Caco-2 (cell line): ENCODE measurements around the gene NINJ1. TPM values are rescaled to one million over a fixed set of nuclear protein-coding genes. Genes with fewer than 3 reads are reported as not detected.
"Not testable (repeated sequence)": the region's sequence is repeated elsewhere in the genome, so short reads cannot be mapped to it uniquely, and the experiment has no call there.

ENCODE experiments used
- BruUV-seq: library from RNA; stranded (reverse); fragments of 400-500 nt; replicated peaks from 2 replicates; lab custom pipeline; 2021; lab: Mats Ljungman, UMichigan
- CTCF ChIA-PET: fragments of 300-600 bp; sonication (Branson Sonifier 250); formaldehyde crosslinking; loops from one replicate; lab custom pipeline; 2022; ENCODE audit warnings: antibody characterized with exemption; lab: Charles Lee
- POLR2A ChIA-PET: fragments of 300-600 bp; sonication (Branson Sonifier 250); formaldehyde crosslinking; loops from one replicate; lab custom pipeline; 2022; ENCODE audit warnings: antibody characterized with exemption; lab: Charles Lee
- DNase-seq, 2 experiments: peaks; one replicate each; pipeline versions ENCODE4 v3.0.0 to v3.0.0-alpha.2; 2020 to 2022
- H3K27me3 ChIP-seq: replicated peaks from 2 replicates; pipeline ENCODE4 v1.6.0; 2011; ENCODE audit warnings: low read length; ENCODE audit not compliant: control insufficient read depth, insufficient read depth
- H3K36me3 ChIP-seq: 2 replicates; pipeline ENCODE4 v1.5.1; 2011; ENCODE audit warnings: low read length; ENCODE audit not compliant: control insufficient read depth, insufficient read depth
- H3K4me1 ChIP-seq: fragments of 250-450 bp; sonication (Bioruptor Pico); 2 replicates; pipeline ENCODE4 v1.5.1; 2020; ENCODE audit warnings: mild to moderate bottlenecking
- H3K4me3 ChIP-seq: 2 replicates; pipeline ENCODE4 v1.5.1; 2011; ENCODE audit warnings: low read depth, mild to moderate bottlenecking, control low read depth, low read length
- H3K9me3 ChIP-seq: fragments of 250-450 bp; sonication (Bioruptor Pico); 2 replicates; pipeline ENCODE4 v1.5.1; 2020; ENCODE audit warnings: mild to moderate bottlenecking, moderate library complexity
- H3K27ac Mint-ChIP-seq: one replicate; pipeline ENCODE4 v1.8.0; 2022; ENCODE audit warnings: mixed read lengths; ENCODE audit not compliant: unreplicated experiment
- H3K27me3 Mint-ChIP-seq: one replicate; pipeline ENCODE4 v1.8.0; 2022; ENCODE audit warnings: mixed read lengths; ENCODE audit not compliant: insufficient read depth, unreplicated experiment
- H3K36me3 Mint-ChIP-seq: one replicate; pipeline ENCODE4 v1.8.0; 2022; ENCODE audit warnings: mild to moderate bottlenecking, mixed read lengths; ENCODE audit not compliant: insufficient read depth, unreplicated experiment
- H3K4me1 Mint-ChIP-seq: one replicate; pipeline ENCODE4 v1.8.0; 2022; ENCODE audit warnings: low read depth, mixed read lengths; ENCODE audit not compliant: unreplicated experiment
- H3K4me3 Mint-ChIP-seq: one replicate; pipeline ENCODE4 v1.8.0; 2022; ENCODE audit warnings: mild to moderate bottlenecking, moderate library complexity, mixed read lengths; ENCODE audit not compliant: unreplicated experiment
- H3K9me3 Mint-ChIP-seq: one replicate; pipeline ENCODE4 v1.8.0; 2022; ENCODE audit warnings: mixed read lengths; ENCODE audit not compliant: unreplicated experiment
- intact Hi-C: fragments of 100-400 bp; cut with micrococcal nuclease; formaldehyde crosslinking; loops from one replicate; pipeline ENCODE4 v1.10.0; 2022; ENCODE audit not compliant: unreplicated experiment
- total RNA-seq: library from RNA; stranded (reverse); gene quantifications from 2 replicates; pipeline ENCODE4 v1.2.3, GENCODE V29; 2022
- TF ChIP-seq, protein P1 (sequence below), 2 experiments: fragments of 200-600 bp in 1 of 2; IDR thresholded peaks; 1 replicate in 1 of 2; 2 replicates in 1 of 2; pipeline versions ENCODE4 v1.5.1 to v1.8.0; 2011 to 2022; ENCODE audit warnings: antibody characterized with exemption in 1 of 2, control low read depth in 1 of 2, inconsistent platforms in 1 of 2, low read depth in 1 of 2, low read length in 1 of 2, mild to moderate bottlenecking in 1 of 2, moderate library complexity in 1 of 2; ENCODE audit not compliant: insufficient read depth in 1 of 2, severe bottlenecking in 1 of 2, unreplicated experiment in 1 of 2

NINJ1 gene
- total RNA-seq, 1 experiment from 2014 or later, result 35.6 TPM

DNA sequence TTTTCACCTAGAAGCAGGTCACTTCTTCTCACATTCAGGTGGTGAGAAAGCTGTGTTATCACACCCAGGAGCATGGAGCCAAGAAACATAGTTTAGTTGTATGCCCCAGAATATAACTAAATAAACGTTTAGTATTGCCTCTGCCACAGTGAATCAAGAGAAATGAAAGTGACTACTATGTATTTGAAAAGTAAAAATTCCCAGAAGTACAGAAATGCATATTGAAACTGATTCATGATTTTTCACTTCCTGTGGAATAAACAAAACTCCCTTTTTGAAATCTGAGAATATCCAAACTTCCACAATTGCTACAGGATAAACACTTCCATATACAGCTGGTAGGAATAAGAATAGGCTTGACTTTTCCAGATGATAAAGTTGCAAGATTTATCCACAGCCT lies 15.3 kb upstream of the NINJ1 start:
- Mint-ChIP-seq H3K27ac (no peak overlapping the region), H3K36me3 (no peaks in the 10 kb centered on the region), H3K9me3 (no peaks in the 10 kb centered on the region), H3K27me3 (no peaks in the 10 kb centered on the region), H3K4me3 (no peak overlapping the region), H3K4me1 (no peaks in the 10 kb centered on the region)
- Histone ChIP-seq H3K27me3 (no peaks in the 10 kb centered on the region), H3K9me3 (no peaks in the 10 kb centered on the region), H3K36me3 (no peaks in the 10 kb centered on the region), H3K4me3 (no peak overlapping the region), H3K4me1 (no peaks in the 10 kb centered on the region)
- ChIA-PET CTCF (interaction anchor here (0.6 kb wide), 1 partner anchor 801 kb away, joined by 5 read pairs; no protein-coding TSS in a partner anchor), POLR2A (no interaction called here)
- DNase-seq, result no peak
- BruUV-seq, result no TSS peak
- TF ChIP-seq, protein P1, sequence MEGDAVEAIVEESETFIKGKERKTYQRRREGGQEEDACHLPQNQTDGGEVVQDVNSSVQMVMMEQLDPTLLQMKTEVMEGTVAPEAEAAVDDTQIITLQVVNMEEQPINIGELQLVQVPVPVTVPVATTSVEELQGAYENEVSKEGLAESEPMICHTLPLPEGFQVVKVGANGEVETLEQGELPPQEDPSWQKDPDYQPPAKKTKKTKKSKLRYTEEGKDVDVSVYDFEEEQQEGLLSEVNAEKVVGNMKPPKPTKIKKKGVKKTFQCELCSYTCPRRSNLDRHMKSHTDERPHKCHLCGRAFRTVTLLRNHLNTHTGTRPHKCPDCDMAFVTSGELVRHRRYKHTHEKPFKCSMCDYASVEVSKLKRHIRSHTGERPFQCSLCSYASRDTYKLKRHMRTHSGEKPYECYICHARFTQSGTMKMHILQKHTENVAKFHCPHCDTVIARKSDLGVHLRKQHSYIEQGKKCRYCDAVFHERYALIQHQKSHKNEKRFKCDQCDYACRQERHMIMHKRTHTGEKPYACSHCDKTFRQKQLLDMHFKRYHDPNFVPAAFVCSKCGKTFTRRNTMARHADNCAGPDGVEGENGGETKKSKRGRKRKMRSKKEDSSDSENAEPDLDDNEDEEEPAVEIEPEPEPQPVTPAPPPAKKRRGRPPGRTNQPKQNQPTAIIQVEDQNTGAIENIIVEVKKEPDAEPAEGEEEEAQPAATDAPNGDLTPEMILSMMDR (IDR thresholded peaks at IDR 0.05; ENCODE audit: insufficient read depth in 1 of 2, low read depth in 1 of 2, low read length in 1 of 2, severe bottlenecking in 1 of 2, unreplicated experiment in 1 of 2), result no peak
- intact Hi-C loops, result no loop called here

DNA sequence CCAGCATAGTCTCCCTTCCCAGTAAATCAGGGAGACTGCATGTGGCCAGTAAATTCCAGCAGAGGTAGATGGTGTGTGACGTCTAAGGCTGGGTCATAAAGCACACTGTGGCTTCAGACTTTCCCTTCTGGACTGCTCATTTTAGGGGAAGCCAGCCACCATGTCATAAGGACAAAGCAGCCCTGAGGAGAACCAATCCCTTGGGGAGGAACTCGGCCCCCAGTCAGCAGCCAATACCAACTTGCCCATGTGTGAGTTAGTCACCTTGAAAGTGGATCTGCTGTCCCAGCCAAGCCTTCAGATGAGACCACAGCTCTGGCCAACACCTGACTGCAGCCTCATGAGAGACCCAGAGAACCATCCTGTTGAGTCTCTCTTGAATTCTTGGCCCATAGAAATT lies 14.7 kb upstream of the NINJ1 start:
- H3K36me3 ChIP-seq, result no peaks in the 10 kb centered on the region
- Mint-ChIP-seq H3K4me3 (no peak overlapping the region), H3K27me3 (no peaks in the 10 kb centered on the region), H3K4me1 (no peaks in the 10 kb centered on the region), H3K36me3 (no peaks in the 10 kb centered on the region), H3K9me3 (no peaks in the 10 kb centered on the region), H3K27ac (no peak overlapping the region)
- H3K27me3 ChIP-seq, result no peaks in the 10 kb centered on the region
- DNase-seq, result no peak
- TF ChIP-seq, protein P1 (IDR thresholded peaks at IDR 0.05; ENCODE audit: insufficient read depth in 1 of 2, low read depth in 1 of 2, low read length in 1 of 2, severe bottlenecking in 1 of 2, unreplicated experiment in 1 of 2), result no peak
- intact Hi-C loops, result no loop called here
- ChIA-PET CTCF (no interaction called here), POLR2A (no interaction called here)
- BruUV-seq, result no TSS peak
- H3K4me3 ChIP-seq, result no peak overlapping the region
- no peaks in the 10 kb centered on the region for H3K9me3 ChIP-seq
- H3K4me1 ChIP-seq, result no peaks in the 10 kb centered on the region

- no peaks in the 10 kb centered on the region for H3K27me3 Mint-ChIP-seq
- Histone ChIP-seq H3K27me3 (no peaks in the 10 kb centered on the region), H3K4me3 (no peak overlapping the region), H3K36me3 (no peaks in the 10 kb centered on the region), H3K4me1 (no peaks in the 10 kb centered on the region), H3K9me3 (no peaks in the 10 kb centered on the region)
- ChIA-PET POLR2A (no interaction called here), CTCF (no interaction called here)
- BruUV-seq, result no TSS peak
- DNase-seq, result no peak
- intact Hi-C loops, result no loop called here
- no peaks in the 10 kb centered on the region for H3K9me3 Mint-ChIP-seq
- no peak overlapping the region for H3K4me3 Mint-ChIP-seq
- TF ChIP-seq, protein P1 (IDR thresholded peaks at IDR 0.05; ENCODE audit: insufficient read depth in 1 of 2, low read depth in 1 of 2, low read length in 1 of 2, severe bottlenecking in 1 of 2, unreplicated experiment in 1 of 2), result no peak
- no peak overlapping the region for H3K27ac Mint-ChIP-seq
- H3K4me1 Mint-ChIP-seq, result no peaks in the 10 kb centered on the region
- H3K36me3 Mint-ChIP-seq, result no peaks in the 10 kb centered on the region
Measured at GRCh38 chr9:93147632-93148031, 13.6 kb upstream of the NINJ1 start.

- H3K4me1 Mint-ChIP-seq, H3K36me3 Mint-ChIP-seq, H3K27me3 ChIP-seq, H3K9me3 ChIP-seq, intact Hi-C loops, H3K4me3 ChIP-seq, H3K36me3 ChIP-seq, H3K27me3 Mint-ChIP-seq, DNase-seq, H3K4me3 Mint-ChIP-seq, POLR2A ChIA-PET, H3K27ac Mint-ChIP-seq, CTCF ChIA-PET, H3K4me1 ChIP-seq, H3K9me3 Mint-ChIP-seq, BruUV-seq: not testable (repeated sequence)
Measured at GRCh38 chr9:93146696-93147095, 12.6 kb upstream of the NINJ1 start.
